Heart left ventricle (tissue), 16 donors: ENCODE data around the gene ROBO1. TPM values are rescaled to one million over a fixed set of nuclear protein-coding genes. Genes with fewer than 3 reads are reported as not detected.
"Not testable (repeated sequence)": the region's sequence is repeated elsewhere in the genome, so short reads cannot be mapped to it uniquely, and the experiment has no call there.

ENCODE experiments used
- ATAC-seq, 4 donors: fragments of 200-7000 bp; cut with Tn5 transposase; one replicate each; pipeline ENCODE4 v1.9.1; 2020 to 2022; ENCODE audit warnings: moderate library complexity in 4 of 4, mild to moderate bottlenecking in 3 of 4, moderate number of reproducible peaks in 1 of 4
- DNase-seq, 5 donors: peaks; one replicate each; pipeline ENCODE4 v3.0.0-alpha.2; 2020
- H3K27ac ChIP-seq, 12 donors: fragments of 200-600 bp; sonication (generic) in 4 of 12; one replicate each; pipeline versions ENCODE4 v1.5.0 to v1.8.0; 2016 to 2022; ENCODE audit warnings: mild to moderate bottlenecking in 2 of 12
- H3K27me3 ChIP-seq, 9 donors: fragments of 200-600 bp; sonication (generic) in 2 of 9; one replicate each; pipeline versions ENCODE4 v1.5.1 to v1.8.0; 2016 to 2022; ENCODE audit warnings: mild to moderate bottlenecking in 3 of 9
- H3K36me3 ChIP-seq, 9 donors: fragments of 200-600 bp; sonication (generic) in 2 of 9; one replicate each; pipeline versions ENCODE4 v1.5.0 to v1.8.0; 2018 to 2022; ENCODE audit warnings: mild to moderate bottlenecking in 2 of 9
- H3K4me1 ChIP-seq, 12 donors: fragments of 200-600 bp; sonication (generic) in 4 of 12; one replicate each; pipeline versions ENCODE4 v1.5.0 to v1.8.0; 2016 to 2022; ENCODE audit warnings: mild to moderate bottlenecking in 3 of 12
- H3K4me3 ChIP-seq, 12 donors: fragments of 200-600 bp; sonication (generic) in 4 of 12; one replicate each; pipeline versions ENCODE4 v1.5.0 to v1.8.0; 2017 to 2022; ENCODE audit warnings: mild to moderate bottlenecking in 9 of 12, moderate library complexity in 4 of 12
- H3K9me3 ChIP-seq, 12 donors: fragments of 200-600 bp; sonication (generic) in 4 of 12; one replicate each; pipeline versions ENCODE4 v1.5.0 to v1.8.0; 2016 to 2022; ENCODE audit warnings: mild to moderate bottlenecking in 1 of 12
- POLR2A ChIP-seq, 2 donors: fragments of 450-650 bp; IDR thresholded peaks; one replicate each; pipeline ENCODE4 v1.6.1; 2017; ENCODE audit warnings: antibody characterized with exemption in 2 of 2, mild to moderate bottlenecking in 2 of 2, moderate library complexity in 2 of 2
- WGBS, 4 donors: extraction: QIAGEN DNeasy Blood & Tissue Kit in 2 of 4; methylation state at CpG; one replicate each; pipeline versions ENCODE4 v1.1.5 to v1.1.7; 2013 to 2018; 5-methylcytosine and 5-hydroxymethylcytosine counted together
- intact Hi-C, 10 donors: fragments of 100-400 bp; cut with DNase I; formaldehyde crosslinking; loops; one replicate each; pipeline versions ENCODE4 v1.11.1 to v1.14.2; 2022
- polyA plus RNA-seq, 2 donors: library from polyadenylated mRNA; stranded (reverse); fragments of 200-250 nt; gene quantifications; one replicate each; pipeline ENCODE4 v1.2.3, GENCODE V29; 2013
- total RNA-seq, 9 donors: library from RNA; depleted of rRNA in 2 of 9; stranded (reverse); fragments of >200 nt in 2 of 9; fragmentation: NEBNext Ultra II Directional in 3 of 9; extraction: Animal tissue kit (Norgen Biotek cat#: 25700) in 3 of 9; gene quantifications; one replicate each; pipeline versions ENCODE4 v1.1.0 to v1.2.4, GENCODE V29; 2016 to 2023
- TF ChIP-seq, protein P1 (sequence below), 12 donors: fragments of 200-600 bp; sonication (generic) in 4 of 12; IDR thresholded peaks; one replicate each; pipeline versions ENCODE4 v1.5.0 to v1.8.0; 2018 to 2022; ENCODE audit warnings: antibody characterized with exemption in 12 of 12, mild to moderate bottlenecking in 5 of 12
- donor health status: ischemic (EF 13 %, LVEDD 7.1; RV severe dilation, severe dysfunction).
- donor health status: healthy with polysubstance abuse.
- donor health status: DM: no; HTN: yes; CAD: no.
- donor health status: DM: no; HTN: no; CAD: no.
- donor health status: ischemic (EF 25% LVEDD 6.9; RV normal size, moderate dysfunction).
- donor health status: ischemic (EF 25% LVEDD 5.7; RV mildly dilated, moderate dysfunction).
- donor health status: healthy.
- donor health status: DM: yes; HTN: yes; CAD: no.
- donor health status: ischemic (EF 35%, LVEDD 5.7; RV mildly dilated, moderate dysfunction).
- donor health status: nonischemic (EF 11% LVEDD 7.7; RV severe dilation, severe dysfunction).
- donor health status: DM: yes; HTN: yes; CAD: no.
- donor health status: PGD.
- donor health status: ischemic (EF 29% LVEDD 5.4; RV normal size, mild dysfunction).
- donor health status: nonischemic (EF 23%, LVEDD 6.1; RV moderate dilation, normal function).

Gene ROBO1
- total and polyA plus RNA-seq, 11 donors: 1.4 to 14.8 (median 5.7) TPM

DNA sequence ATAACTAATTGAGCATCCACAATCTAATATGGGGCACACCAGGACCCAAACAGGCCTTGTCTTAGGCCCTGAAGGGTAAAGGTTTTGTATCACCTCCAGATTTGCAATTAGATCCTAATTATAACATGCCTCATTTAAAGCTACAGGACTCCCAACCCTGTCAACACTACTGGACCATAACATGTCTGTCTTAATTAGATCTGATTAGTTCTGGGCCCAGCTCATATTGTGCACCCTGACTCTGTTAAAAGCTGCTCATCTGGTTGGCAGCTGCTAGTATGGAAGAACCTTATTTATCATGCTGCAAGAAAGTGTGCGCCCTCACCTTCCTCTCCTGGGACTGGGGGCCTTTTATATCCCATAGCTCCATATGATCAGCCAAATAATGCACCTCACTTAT lies 457.8 kb downstream of the ROBO1 start:
- Histone ChIP-seq H3K27ac (no peak overlapping the region), H3K4me1 (no peaks in the 10 kb centered on the region), H3K36me3 (no peaks in the 10 kb centered on the region), H3K4me3 (no peak overlapping the region), H3K27me3 (no peaks in the 10 kb centered on the region), H3K9me3 (no peaks in the 10 kb centered on the region)
- intact Hi-C loops: no loop called here
- no peak for ATAC-seq
- DNase-seq: no peak
- no peak for TF ChIP-seq POLR2A (IDR thresholded peaks at IDR 0.05)
- TF ChIP-seq, protein P1, sequence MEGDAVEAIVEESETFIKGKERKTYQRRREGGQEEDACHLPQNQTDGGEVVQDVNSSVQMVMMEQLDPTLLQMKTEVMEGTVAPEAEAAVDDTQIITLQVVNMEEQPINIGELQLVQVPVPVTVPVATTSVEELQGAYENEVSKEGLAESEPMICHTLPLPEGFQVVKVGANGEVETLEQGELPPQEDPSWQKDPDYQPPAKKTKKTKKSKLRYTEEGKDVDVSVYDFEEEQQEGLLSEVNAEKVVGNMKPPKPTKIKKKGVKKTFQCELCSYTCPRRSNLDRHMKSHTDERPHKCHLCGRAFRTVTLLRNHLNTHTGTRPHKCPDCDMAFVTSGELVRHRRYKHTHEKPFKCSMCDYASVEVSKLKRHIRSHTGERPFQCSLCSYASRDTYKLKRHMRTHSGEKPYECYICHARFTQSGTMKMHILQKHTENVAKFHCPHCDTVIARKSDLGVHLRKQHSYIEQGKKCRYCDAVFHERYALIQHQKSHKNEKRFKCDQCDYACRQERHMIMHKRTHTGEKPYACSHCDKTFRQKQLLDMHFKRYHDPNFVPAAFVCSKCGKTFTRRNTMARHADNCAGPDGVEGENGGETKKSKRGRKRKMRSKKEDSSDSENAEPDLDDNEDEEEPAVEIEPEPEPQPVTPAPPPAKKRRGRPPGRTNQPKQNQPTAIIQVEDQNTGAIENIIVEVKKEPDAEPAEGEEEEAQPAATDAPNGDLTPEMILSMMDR (IDR thresholded peaks at IDR 0.05): no peak
- 87 to 97% (median 95%) methylated on average over 1 of the region's 1 CpG for WGBS, 4 donors

DNA sequence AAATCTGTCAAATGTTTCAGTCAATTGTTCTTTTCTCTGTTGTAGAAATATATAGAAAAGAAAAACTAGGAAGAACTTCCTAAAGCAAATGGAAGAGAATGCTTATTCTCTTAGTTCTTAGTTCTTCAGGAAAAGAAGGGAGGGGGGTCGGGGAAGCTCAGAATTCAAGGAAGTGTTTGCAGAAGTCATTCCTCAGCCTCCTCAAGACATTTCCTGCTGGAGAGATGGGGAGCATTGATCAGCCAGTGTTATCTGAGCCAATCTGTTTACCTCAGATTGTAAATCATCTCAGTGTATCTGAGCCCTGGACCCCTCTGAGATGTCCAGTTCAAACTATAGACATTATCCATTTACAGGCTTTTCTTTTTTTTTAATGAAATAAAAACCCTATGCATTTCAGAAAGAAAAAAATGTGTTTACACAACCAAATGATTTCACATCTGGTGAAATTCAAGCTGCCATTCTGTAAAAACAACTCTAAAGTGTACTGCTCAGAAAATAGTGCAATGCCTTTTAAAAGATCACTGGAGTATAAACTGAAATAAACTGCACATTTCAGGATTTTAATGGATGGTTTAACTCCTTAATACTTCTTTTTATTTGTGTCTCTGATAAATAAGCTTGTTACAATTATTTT lies 460.7 kb downstream of the ROBO1 start:
- Histone ChIP-seq H3K9me3 (no peaks in the 10 kb centered on the region), H3K27me3 (no peaks in the 10 kb centered on the region), H3K36me3 (no peaks in the 10 kb centered on the region), H3K4me1 (no peaks in the 10 kb centered on the region), H3K4me3 (no peak overlapping the region), H3K27ac (no peak overlapping the region)
- intact Hi-C loops: no loop called here
- ATAC-seq: no peak
- DNase-seq: no peak
- 31 to 58% (median 49%) methylated on average over 1 of the region's 1 CpG for WGBS, 4 donors
- TF ChIP-seq, protein P1 (IDR thresholded peaks at IDR 0.05): no peak
- no peak for TF ChIP-seq POLR2A (IDR thresholded peaks at IDR 0.05)

DNA sequence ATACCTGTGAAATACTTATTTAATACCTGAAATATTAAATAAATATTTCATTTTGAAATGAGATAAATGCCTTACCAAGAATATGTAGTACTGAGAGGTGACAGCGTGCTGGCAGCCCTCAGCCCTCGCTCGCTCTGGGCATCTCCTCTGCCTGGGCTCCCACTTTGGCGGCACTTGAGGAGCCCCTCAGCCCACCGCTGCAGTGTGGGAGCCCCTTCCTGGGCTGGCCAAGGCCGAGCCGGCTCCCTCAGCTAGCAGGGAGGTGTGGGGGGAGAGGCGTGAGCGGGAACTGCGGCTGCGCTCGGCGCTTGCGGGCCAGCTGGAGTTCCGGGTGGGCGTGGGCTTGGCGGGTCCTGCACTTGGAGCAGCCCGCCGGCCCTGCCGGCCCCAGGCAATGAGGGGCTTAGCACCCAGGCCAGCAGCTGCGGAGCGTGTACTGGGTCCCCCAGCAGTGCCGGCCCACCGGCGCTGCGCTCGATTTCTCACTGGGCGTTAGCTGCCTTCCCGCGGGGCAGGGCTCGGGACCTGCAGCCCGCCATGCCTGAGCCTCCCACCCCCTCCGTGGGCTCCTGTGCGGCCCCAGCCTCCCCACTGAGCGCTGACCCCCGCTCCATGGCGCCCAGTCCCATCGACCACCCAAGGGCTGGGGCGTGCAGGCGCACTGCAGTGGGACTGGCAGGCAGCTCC lies 467.7 kb downstream of the ROBO1 start:
- H3K4me3 ChIP-seq, intact Hi-C loops, ATAC-seq, H3K27ac ChIP-seq, H3K36me3 ChIP-seq, H3K4me1 ChIP-seq, H3K27me3 ChIP-seq, H3K9me3 ChIP-seq: not testable (repeated sequence)
- WGBS, 4 donors: 93 to 98% (median 97%) methylated on average over 14 to 40 of the region's 40 CpGs
- peak in 1 of 5 donors; percentile 45 for DNase-seq

DNA sequence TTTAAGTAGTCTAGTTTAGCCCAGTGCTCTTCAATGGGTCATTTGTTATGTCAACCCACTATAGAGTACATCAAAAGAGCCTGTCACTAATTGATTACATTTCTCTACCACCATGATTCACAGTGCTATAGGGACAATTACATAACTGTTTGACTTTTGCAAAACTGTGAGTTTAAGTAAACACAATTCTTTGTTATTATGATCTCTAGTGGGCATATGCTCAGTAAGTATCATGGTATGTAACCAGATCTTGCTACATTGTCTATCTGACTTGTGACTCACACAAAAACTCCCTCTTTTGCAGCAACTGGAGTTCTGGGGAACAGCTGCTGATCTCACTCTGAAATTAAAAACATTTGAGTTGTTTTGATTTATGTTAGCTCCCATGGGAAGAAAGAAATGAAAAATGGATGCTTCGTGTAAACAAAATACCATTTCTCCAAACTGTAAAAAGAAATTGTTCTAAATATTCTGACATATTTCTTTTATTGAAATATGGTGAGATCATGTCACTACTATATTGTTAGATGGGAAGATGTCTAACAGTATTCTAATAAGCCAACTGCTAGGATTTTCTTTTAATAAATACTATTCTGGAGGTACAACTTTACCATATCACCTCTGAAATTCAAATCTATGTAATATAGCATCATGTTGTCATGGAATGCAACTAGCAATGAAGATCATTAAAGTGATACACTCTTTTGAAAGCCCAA lies 470.4 kb downstream of the ROBO1 start:
- ATAC-seq: no peak
- peaks cover 0 to 29% (median 6%) of the 10 kb centered on the region in 12 donors for H3K9me3 ChIP-seq
- no peak overlapping the region for H3K27ac ChIP-seq
- 60 to 82% (median 67%) methylated on average over 1 of the region's 1 CpG for WGBS, 4 donors
- intact Hi-C loops: no loop called here
- TF ChIP-seq, protein P1 (IDR thresholded peaks at IDR 0.05): no peak
- TF ChIP-seq POLR2A (IDR thresholded peaks at IDR 0.05): no peak
- no peak for DNase-seq
- no peak overlapping the region for H3K4me3 ChIP-seq
- peaks cover 0 to 4% (median 0%) of the 10 kb centered on the region in 12 donors for H3K4me1 ChIP-seq
- H3K36me3 ChIP-seq: no peaks in the 10 kb centered on the region
- no peaks in the 10 kb centered on the region for H3K27me3 ChIP-seq
